Esophagus squamous epithelium (tissue), 5 donors: ENCODE measurements around the gene DAD1. TPM values are rescaled to one million over a fixed set of nuclear protein-coding genes. Genes with fewer than 3 reads are reported as not detected.

Source experiments
- DNase-seq: peaks from one replicate; lab custom pipeline; 2025; lab: John Stamatoyannopoulos, UW
- H3K27ac ChIP-seq, 4 donors: fragments of 200-600 bp; sonication (generic); one replicate each; pipeline ENCODE4 v1.5.1; 2016 to 2019; ENCODE audit warnings: mild to moderate bottlenecking in 1 of 4
- H3K27me3 ChIP-seq, 4 donors: fragments of 200-600 bp; sonication (generic); 1 replicate in 3 of 4; 2 replicates in 1 of 4; pipeline versions ENCODE4 v1.5.1 to v1.6.0; 2017 to 2021; ENCODE audit warnings: antibody characterized with exemption in 1 of 4
- H3K36me3 ChIP-seq, 3 donors: fragments of 200-600 bp; sonication (generic); one replicate each; pipeline ENCODE4 v1.5.1; 2016 to 2019
- H3K4me1 ChIP-seq, 3 donors: fragments of 200-600 bp; sonication (generic); one replicate each; pipeline ENCODE4 v1.5.1; 2017 to 2019
- H3K4me3 ChIP-seq, 4 donors: fragments of 200-600 bp; sonication (generic); 1 replicate in 3 of 4; 2 replicates in 1 of 4; pipeline ENCODE4 v1.5.1; 2016 to 2019; ENCODE audit warnings: mild to moderate bottlenecking in 2 of 4, moderate library complexity in 1 of 4
- H3K9me3 ChIP-seq, 3 donors: fragments of 200-600 bp; sonication (generic); one replicate each; pipeline ENCODE4 v1.5.1; 2016 to 2019
- POLR2A ChIP-seq, 4 donors: fragments of 450-650 bp; IDR thresholded peaks; one replicate each; pipeline ENCODE4 v1.6.1; 2017; ENCODE audit warnings: antibody characterized with exemption in 4 of 4, mild to moderate bottlenecking in 4 of 4, moderate library complexity in 3 of 4
- WGBS, 2 donors: methylation state at CpG; one replicate each; pipeline ENCODE4 v1.1.5; 2018; 5-methylcytosine and 5-hydroxymethylcytosine counted together
- intact Hi-C: fragments of 100-400 bp; cut with DNase I; formaldehyde crosslinking; loops from one replicate; pipeline ENCODE4 v1.15.0; 2022
- total RNA-seq, 4 donors: library from RNA; depleted of rRNA; stranded (reverse); fragments of >200 nt; gene quantifications; one replicate each; pipeline ENCODE4 v1.1.0, GENCODE V29; 2016
- TF ChIP-seq, protein P1 (sequence below), 6 experiments: fragments of 450-650 bp in 4 of 6; fragments of 200-600 bp in 2 of 6; sonication (generic) in 2 of 6; IDR thresholded peaks; one replicate each; pipeline ENCODE4 v1.5.1; 2016 to 2019; ENCODE audit warnings: antibody characterized with exemption in 6 of 6, mild to moderate bottlenecking in 4 of 6, moderate library complexity in 4 of 6
- donor health status: DM: yes; HTN: yes; CAD: no.

DAD1 gene
- total RNA-seq, 4 donors from 2014 or later, result 174 to 280 (median 225) TPM

DNA sequence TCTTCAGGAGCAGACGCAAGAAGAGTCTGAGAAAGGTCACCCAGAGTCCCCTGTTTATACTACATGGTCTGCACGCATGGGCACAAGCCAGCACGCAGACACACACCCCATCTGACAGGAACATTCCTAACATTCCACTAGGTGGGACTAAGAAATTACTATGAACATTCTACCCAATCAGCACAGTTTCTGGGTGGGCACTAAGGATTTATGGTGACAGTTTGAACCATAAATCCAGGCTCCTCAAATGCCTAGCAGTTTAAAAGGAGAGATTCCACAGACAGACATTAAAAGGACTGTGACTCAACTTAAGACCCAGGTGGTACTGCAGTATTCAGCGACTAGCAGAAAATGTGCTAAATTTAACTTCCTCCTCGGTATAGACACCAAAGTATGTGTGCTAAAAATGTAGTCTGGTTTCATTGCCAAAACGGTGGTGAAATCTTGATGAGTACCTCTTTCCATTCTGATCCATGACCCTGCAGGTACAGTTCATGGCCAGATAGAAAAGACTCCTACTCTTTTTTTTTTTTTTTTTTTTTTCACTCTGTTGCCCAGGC is 25.3 kb upstream of the DAD1 start:
- DNase-seq, result no peak
- TF ChIP-seq, protein P1, sequence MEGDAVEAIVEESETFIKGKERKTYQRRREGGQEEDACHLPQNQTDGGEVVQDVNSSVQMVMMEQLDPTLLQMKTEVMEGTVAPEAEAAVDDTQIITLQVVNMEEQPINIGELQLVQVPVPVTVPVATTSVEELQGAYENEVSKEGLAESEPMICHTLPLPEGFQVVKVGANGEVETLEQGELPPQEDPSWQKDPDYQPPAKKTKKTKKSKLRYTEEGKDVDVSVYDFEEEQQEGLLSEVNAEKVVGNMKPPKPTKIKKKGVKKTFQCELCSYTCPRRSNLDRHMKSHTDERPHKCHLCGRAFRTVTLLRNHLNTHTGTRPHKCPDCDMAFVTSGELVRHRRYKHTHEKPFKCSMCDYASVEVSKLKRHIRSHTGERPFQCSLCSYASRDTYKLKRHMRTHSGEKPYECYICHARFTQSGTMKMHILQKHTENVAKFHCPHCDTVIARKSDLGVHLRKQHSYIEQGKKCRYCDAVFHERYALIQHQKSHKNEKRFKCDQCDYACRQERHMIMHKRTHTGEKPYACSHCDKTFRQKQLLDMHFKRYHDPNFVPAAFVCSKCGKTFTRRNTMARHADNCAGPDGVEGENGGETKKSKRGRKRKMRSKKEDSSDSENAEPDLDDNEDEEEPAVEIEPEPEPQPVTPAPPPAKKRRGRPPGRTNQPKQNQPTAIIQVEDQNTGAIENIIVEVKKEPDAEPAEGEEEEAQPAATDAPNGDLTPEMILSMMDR (IDR thresholded peaks at IDR 0.05), result no peak
- TF ChIP-seq POLR2A (IDR thresholded peaks at IDR 0.05), result no peak
- H3K9me3 ChIP-seq, result no peaks in the 10 kb centered on the region
- intact Hi-C loops, result no loop called here
- H3K4me3 ChIP-seq, result no peak overlapping the region
- no peaks in the 10 kb centered on the region for H3K27me3 ChIP-seq
- peaks cover 0 to 11% (median 0%) of the 10 kb centered on the region in 3 donors for H3K4me1 ChIP-seq
- H3K27ac ChIP-seq, result peak overlapping the region in 1 of 4 donors; percentile 36
- 27 to 28% methylated on average over 4 to 6 of the region's 6 CpGs for WGBS, 2 donors
- H3K36me3 ChIP-seq, result peaks cover 18 to 40% (median 22%) of the 10 kb centered on the region in 3 donors

DNA sequence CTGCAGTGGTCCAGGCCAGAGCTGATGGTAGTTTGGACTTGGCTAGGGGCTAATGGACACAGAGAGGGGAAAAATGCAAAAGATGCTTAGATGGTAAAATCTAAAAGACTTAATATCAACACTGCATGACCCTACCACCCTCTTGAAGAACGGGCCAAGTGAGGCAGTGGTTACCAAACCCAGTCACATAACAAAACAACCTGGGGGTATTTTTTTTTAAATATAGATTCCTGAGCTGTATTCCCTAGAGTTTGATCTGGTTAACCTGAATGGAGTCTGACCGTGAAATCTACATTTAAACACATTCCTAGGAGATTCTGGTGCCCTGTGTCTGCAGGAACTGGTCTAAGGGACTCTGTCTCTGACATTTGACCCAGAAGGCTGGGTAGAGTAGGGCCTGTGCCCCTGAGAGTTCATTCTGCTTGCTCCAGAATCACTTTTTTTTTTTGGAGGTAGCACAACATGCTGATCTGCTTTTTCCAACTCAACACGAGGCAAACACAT is 24.8 kb upstream of the DAD1 start:
- H3K4me3 ChIP-seq, result no peak overlapping the region
- DNase-seq, result no peak
- H3K9me3 ChIP-seq, result no peaks in the 10 kb centered on the region
- WGBS, 2 donors, result 34 to 55% methylated on average over 3 of the region's 3 CpGs
- H3K27ac ChIP-seq, result peak overlapping the region in 2 of 4 donors; percentile 1 to 36
- H3K27me3 ChIP-seq, result no peaks in the 10 kb centered on the region
- intact Hi-C loops, result no loop called here
- TF ChIP-seq, protein P1 (IDR thresholded peaks at IDR 0.05), result no peak
- no peak for TF ChIP-seq POLR2A (IDR thresholded peaks at IDR 0.05)
- peaks cover 21 to 45% (median 22%) of the 10 kb centered on the region in 3 donors for H3K36me3 ChIP-seq
- H3K4me1 ChIP-seq, result peaks cover 0 to 11% (median 0%) of the 10 kb centered on the region in 3 donors

DNA sequence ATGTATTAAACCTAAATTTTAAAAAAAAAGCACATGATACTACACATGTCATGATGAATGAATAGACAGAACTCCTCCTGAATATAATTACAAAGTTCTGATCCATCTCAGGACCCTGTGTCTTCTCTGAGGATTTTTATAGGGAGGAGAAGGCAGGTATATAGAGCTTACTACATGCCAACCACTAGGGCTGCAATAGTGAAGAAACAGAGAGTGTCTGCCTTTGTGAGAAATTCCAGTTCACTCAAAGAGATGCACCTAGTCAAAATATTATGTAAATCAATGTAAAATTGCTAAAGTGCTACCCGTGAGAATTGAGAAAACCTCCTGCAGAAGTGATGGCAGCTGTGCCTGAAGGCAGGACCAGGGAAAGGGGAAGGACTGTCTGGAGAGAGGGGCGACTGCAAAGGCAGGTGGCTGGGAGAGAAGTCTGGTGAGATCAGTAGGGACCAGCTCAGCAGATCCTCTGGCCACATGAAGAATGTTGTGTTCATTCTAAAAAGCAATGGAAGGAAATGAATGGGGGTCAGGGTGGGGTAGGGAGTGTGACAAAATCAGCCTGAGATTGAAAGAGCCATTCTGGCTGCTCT is 24.2 kb upstream of the DAD1 start:
- TF ChIP-seq, protein P1 (IDR thresholded peaks at IDR 0.05), result peak in 1 of 6 experiments; percentile 11
- TF ChIP-seq POLR2A (IDR thresholded peaks at IDR 0.05), result no peak
- 63% methylated on average over 2 of the region's 2 CpGs for WGBS, 2 donors
- DNase-seq, result no peak
- intact Hi-C loops, result no loop called here
- Histone ChIP-seq H3K27me3 (no peaks in the 10 kb centered on the region), H3K36me3 (peaks cover 21 to 51% (median 22%) of the 10 kb centered on the region in 3 donors), H3K27ac (peak overlapping the region in 1 of 4 donors; percentile 1), H3K9me3 (no peaks in the 10 kb centered on the region), H3K4me1 (peaks cover 0 to 11% (median 0%) of the 10 kb centered on the region in 3 donors), H3K4me3 (no peak overlapping the region)

DNA sequence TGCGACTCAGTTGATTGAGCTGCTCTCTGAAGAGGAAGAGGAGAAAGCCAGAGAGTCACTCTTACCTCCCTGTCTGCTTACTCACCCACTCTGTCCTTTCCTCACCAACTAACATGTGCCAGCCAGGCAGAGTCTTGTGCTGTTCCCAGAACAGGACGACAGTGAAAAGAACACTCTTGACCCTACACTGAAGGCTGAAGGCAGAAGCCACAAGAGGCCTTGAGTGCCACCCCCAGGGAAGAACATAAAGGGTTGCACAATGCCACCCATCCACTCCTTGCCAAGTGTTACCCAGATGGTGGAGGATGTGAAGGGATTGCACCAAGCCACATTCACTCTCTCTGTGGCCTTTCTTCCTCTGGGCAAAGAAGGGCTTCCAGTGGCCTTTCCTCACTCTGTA is 21.9 kb upstream of the DAD1 start:
- Histone ChIP-seq H3K27ac (no peak overlapping the region), H3K9me3 (no peaks in the 10 kb centered on the region), H3K4me3 (no peak overlapping the region), H3K27me3 (no peaks in the 10 kb centered on the region), H3K36me3 (peaks cover 32 to 74% (median 36%) of the 10 kb centered on the region in 3 donors), H3K4me1 (peaks cover 0 to 11% (median 0%) of the 10 kb centered on the region in 3 donors)
- intact Hi-C loops, result no loop called here
- TF ChIP-seq, protein P1 (IDR thresholded peaks at IDR 0.05), result no peak
- no peak for TF ChIP-seq POLR2A (IDR thresholded peaks at IDR 0.05)
- DNase-seq, result no peak
- whole genome bisulfite sequencing, 2 donors, result 90 to 100% methylated on average over 1 to 2 of the region's 2 CpGs

DNA sequence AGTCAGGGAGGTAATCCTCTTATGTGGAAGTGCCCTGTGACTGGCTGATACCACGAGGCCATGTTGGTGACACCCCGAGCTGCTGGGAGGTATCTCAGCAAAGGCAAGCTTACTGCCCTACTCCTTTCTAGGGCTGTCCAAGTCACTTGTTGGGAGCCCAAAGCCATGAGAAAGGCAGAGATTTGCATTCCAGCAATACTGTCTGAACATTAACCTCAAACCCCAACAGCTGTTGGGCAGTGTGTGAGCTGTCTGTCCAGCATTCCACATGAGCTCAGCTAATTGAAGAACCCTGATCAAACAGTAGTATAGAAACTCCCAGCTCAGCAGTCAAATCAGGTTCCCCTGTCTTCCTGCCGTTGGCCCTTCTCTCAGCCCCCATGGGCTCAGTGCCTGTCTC is 18.3 kb upstream of the DAD1 start:
- no peaks in the 10 kb centered on the region for H3K27me3 ChIP-seq
- no peak overlapping the region for H3K27ac ChIP-seq
- no peak for DNase-seq
- 75 to 89% methylated on average over 3 of the region's 3 CpGs for WGBS, 2 donors
- no peak for TF ChIP-seq POLR2A (IDR thresholded peaks at IDR 0.05)
- TF ChIP-seq, protein P1 (IDR thresholded peaks at IDR 0.05), result no peak
- peaks cover 56 to 100% (median 69%) of the 10 kb centered on the region in 3 donors for H3K36me3 ChIP-seq
- no peak overlapping the region for H3K4me3 ChIP-seq
- H3K4me1 ChIP-seq, result peaks cover 0 to 8% (median 0%) of the 10 kb centered on the region in 3 donors
- intact Hi-C loops, result no loop called here
- H3K9me3 ChIP-seq, result no peaks in the 10 kb centered on the region
